Hepatocyte (in vitro differentiated cells): ENCODE measurements around the gene TGFB1I1. TPM values are rescaled to one million over a fixed set of nuclear protein-coding genes. Genes with fewer than 3 reads are reported as not detected.
A peak's percentile ranks its signal among the peaks of the same experiment; 100 is the strongest.

ENCODE experiments used
- DNase-seq: peaks from one replicate; pipeline ENCODE4 v3.0.0-alpha.2; 2016; ENCODE audit warnings: low spot score
- H2AFZ ChIP-seq: fragments of 200-600 bp; sonication (generic); 2 replicates; pipeline ENCODE4 v1.6.0; 2016; ENCODE audit warnings: antibody characterized with exemption, mild to moderate bottlenecking
- H3K27ac ChIP-seq: fragments of 200-600 bp; sonication (generic); 2 replicates; pipeline ENCODE4 v1.5.1; 2016; ENCODE audit warnings: mild to moderate bottlenecking
- H3K27me3 ChIP-seq: fragments of 200-600 bp; sonication (generic); 2 replicates; pipeline ENCODE4 v1.6.1; 2016
- H3K36me3 ChIP-seq: fragments of 200-600 bp; sonication (generic); replicated peaks from 2 replicates; pipeline ENCODE4 v1.5.1; 2016; ENCODE audit warnings: low read depth; ENCODE audit not compliant: insufficient read depth
- H3K4me1 ChIP-seq: fragments of 200-600 bp; sonication (generic); 2 replicates; pipeline ENCODE4 v1.5.1; 2016; ENCODE audit warnings: mild to moderate bottlenecking, moderate library complexity; ENCODE audit not compliant: insufficient read depth
- H3K4me2 ChIP-seq: fragments of 200-600 bp; sonication (generic); 2 replicates; pipeline ENCODE4 v1.6.0; 2016
- H3K4me3 ChIP-seq: fragments of 200-600 bp; sonication (generic); 2 replicates; pipeline ENCODE4 v1.5.1; 2016; ENCODE audit warnings: mild to moderate bottlenecking
- H3K79me2 ChIP-seq: fragments of 200-600 bp; sonication (generic); 2 replicates; pipeline ENCODE4 v1.6.0; 2017; ENCODE audit warnings: mild to moderate bottlenecking
- H3K9me2 ChIP-seq: fragments of 200-600 bp; sonication (generic); replicated peaks from 2 replicates; pipeline ENCODE4 v1.6.0; 2017; ENCODE audit warnings: mild to moderate bottlenecking; ENCODE audit not compliant: insufficient read depth
- H3K9me3 ChIP-seq: fragments of 200-600 bp; sonication (generic); 2 replicates; pipeline ENCODE4 v1.5.1; 2016; ENCODE audit warnings: low read depth, mild to moderate bottlenecking
- H4K20me1 ChIP-seq: fragments of 200-600 bp; sonication (generic); 2 replicates; pipeline ENCODE4 v1.6.0; 2016; ENCODE audit warnings: mild to moderate bottlenecking; ENCODE audit not compliant: insufficient read depth, poor library complexity, severe bottlenecking
- EZH2 ChIP-seq: fragments of 200-600 bp; sonication (generic); IDR thresholded peaks from 2 replicates; pipeline ENCODE4 v1.6.1; 2016; ENCODE audit warnings: antibody characterized with exemption, mild to moderate bottlenecking, borderline replicate concordance
- EZH2phosphoT487 ChIP-seq: fragments of 200-600 bp; sonication (generic); IDR thresholded peaks from one replicate; pipeline ENCODE4 v1.6.1; 2018; ENCODE audit warnings: antibody characterized with exemption, mild to moderate bottlenecking, low read depth, moderate library complexity; ENCODE audit not compliant: unreplicated experiment, severe bottlenecking
- WGBS: methylation state at CpG from one replicate; pipeline ENCODE4 v1.1.6; 2016; ENCODE audit warnings: low lambda C conversion rate; ENCODE audit errors: missing lambda C conversion rate; 5-methylcytosine and 5-hydroxymethylcytosine counted together
- polyA plus RNA-seq: library from polyadenylated mRNA; unstranded; fragments of >200 nt; fragmentation: Nextera tagmentation; extraction: Ambion mirVana; gene quantifications from 2 replicates; pipeline ENCODE4 v1.2.1, GENCODE V29; 2016
- total RNA-seq: library from RNA; depleted of rRNA; stranded (reverse); fragments of >200 nt; gene quantifications from 2 replicates; pipeline ENCODE4 v1.2.3, GENCODE V29; 2014
- TF ChIP-seq, protein P1 (sequence below): fragments of 200-600 bp; sonication (generic); IDR thresholded peaks from 2 replicates; pipeline ENCODE4 v1.5.1; 2016; ENCODE audit warnings: antibody characterized with exemption, mild to moderate bottlenecking; ENCODE audit not compliant: poor library complexity

The TGFB1I1 gene
- total and polyA plus RNA-seq, 2 experiments from 2014 or later: 15.7 to 34.8 TPM

DNA sequence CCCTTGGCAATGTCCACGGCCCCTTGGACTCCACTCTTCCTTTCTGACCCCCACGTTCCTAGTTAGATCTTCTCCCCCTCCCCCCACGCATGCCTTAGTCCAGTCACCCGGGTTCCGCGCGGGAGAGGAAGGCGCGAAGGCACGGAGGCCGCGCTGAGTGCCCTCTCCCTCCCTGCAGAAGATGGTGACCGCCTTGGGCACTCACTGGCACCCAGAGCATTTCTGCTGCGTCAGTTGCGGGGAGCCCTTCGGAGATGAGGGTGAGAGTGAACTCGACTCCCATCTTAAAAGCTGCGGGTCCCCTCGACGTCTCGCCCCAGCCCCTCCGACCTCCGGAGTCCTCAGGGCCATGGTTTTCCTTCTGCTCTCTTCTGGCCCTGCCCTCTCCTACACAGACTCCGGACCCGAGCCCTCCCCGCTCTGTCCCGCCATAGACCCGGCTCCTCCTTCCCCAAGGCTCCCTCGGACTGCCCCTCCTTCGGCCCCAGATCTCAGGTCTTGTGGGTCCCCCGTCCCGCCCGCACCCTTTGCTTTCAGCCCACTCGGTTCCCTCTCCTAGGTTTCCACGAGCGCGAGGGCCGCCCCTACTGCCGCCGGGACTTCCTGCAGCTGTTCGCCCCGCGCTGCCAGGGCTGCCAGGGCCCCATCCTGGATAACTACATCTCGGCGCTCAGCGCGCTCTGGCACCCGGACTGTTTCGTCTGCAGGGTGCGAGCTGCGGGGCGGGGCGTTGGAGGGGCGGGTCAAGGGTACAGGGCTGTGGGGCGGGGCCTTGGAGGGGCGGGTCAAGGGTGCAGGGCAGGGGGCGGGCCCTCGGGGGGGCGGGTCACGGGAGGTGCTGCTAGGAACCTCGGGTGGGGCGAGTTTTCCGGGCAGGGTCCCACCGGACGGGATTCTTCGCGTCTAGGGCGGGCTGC, 4.6 kb downstream of the TGFB1I1 start:
- Histone ChIP-seq H3K4me3 (no peak overlapping the region), H3K27ac (peak overlapping the region; percentile 95), H3K36me3 (no peaks in the 10 kb centered on the region), H3K4me2 (peak overlapping the region; percentile 94), H3K9me3 (no peaks in the 10 kb centered on the region), H3K9me2 (no peaks in the 10 kb centered on the region), H3K27me3 (no peaks in the 10 kb centered on the region), H4K20me1 (no peaks in the 10 kb centered on the region), H3K4me1 (peaks cover 10% of the 10 kb centered on the region), H2AFZ (peak overlapping the region; percentile 50), H3K79me2 (no peaks in the 10 kb centered on the region)
- TF ChIP-seq EZH2: no peak
- TF ChIP-seq EZH2phosphoT487: no peak
- TF ChIP-seq, protein P1, sequence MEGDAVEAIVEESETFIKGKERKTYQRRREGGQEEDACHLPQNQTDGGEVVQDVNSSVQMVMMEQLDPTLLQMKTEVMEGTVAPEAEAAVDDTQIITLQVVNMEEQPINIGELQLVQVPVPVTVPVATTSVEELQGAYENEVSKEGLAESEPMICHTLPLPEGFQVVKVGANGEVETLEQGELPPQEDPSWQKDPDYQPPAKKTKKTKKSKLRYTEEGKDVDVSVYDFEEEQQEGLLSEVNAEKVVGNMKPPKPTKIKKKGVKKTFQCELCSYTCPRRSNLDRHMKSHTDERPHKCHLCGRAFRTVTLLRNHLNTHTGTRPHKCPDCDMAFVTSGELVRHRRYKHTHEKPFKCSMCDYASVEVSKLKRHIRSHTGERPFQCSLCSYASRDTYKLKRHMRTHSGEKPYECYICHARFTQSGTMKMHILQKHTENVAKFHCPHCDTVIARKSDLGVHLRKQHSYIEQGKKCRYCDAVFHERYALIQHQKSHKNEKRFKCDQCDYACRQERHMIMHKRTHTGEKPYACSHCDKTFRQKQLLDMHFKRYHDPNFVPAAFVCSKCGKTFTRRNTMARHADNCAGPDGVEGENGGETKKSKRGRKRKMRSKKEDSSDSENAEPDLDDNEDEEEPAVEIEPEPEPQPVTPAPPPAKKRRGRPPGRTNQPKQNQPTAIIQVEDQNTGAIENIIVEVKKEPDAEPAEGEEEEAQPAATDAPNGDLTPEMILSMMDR: no peak
- WGBS: 18% methylated on average over 54 of the region's 68 CpGs
- peak; percentile 86 for DNase-seq

GRCh38 chr16:31477220-31478216, 5.6 kb downstream of the TGFB1I1 start:
- Histone ChIP-seq H3K9me3 (no peaks in the 10 kb centered on the region), H3K4me3 (no peak overlapping the region), H3K27me3 (no peaks in the 10 kb centered on the region), H3K9me2 (no peaks in the 10 kb centered on the region), H3K36me3 (no peaks in the 10 kb centered on the region), H3K27ac (peak overlapping the region; percentile 95), H2AFZ (peak overlapping the region; percentile 50), H3K4me1 (peaks cover 9% of the 10 kb centered on the region), H4K20me1 (no peaks in the 10 kb centered on the region), H3K4me2 (peak overlapping the region; percentile 94), H3K79me2 (no peaks in the 10 kb centered on the region)
- peak; percentile 85 for DNase-seq
- WGBS: 28% methylated on average over 58 of the region's 67 CpGs
- TF ChIP-seq, protein P1: peak; percentile 19
- no peak for TF ChIP-seq EZH2

- no peak for DNase-seq
- Histone ChIP-seq H2AFZ (no peak overlapping the region), H3K9me2 (no peaks in the 10 kb centered on the region), H3K4me3 (no peak overlapping the region), H3K27me3 (no peaks in the 10 kb centered on the region), H3K36me3 (no peaks in the 10 kb centered on the region), H3K9me3 (no peaks in the 10 kb centered on the region), H3K27ac (no peak overlapping the region), H3K4me2 (no peak overlapping the region), H3K4me1 (peaks cover 9% of the 10 kb centered on the region), H3K79me2 (no peaks in the 10 kb centered on the region), H4K20me1 (no peaks in the 10 kb centered on the region)
- 79% methylated on average over 3 of the region's 3 CpGs for WGBS
- TF ChIP-seq EZH2 (no peak), EZH2phosphoT487 (no peak)
- TF ChIP-seq, protein P1: no peak
Observed at GRCh38 chr16:31478956-31479355, 7.0 kb downstream of the TGFB1I1 start.
